Fibroblast of skin of left quadriceps (primary cell): ENCODE data around the gene RAB25.
"Not testable (repeated sequence)": the region's sequence is repeated elsewhere in the genome, so short reads cannot be mapped to it uniquely, and the experiment has no call there.

Experiments used
- DNase-seq, 2 experiments: peaks; one replicate each; pipeline ENCODE4 v3.0.0-alpha.2; 2013; ENCODE audit warnings: low read depth in 2 of 2

The RAB25 gene

GRCh38 chr1:156102633-156103511 is 41.9 kb downstream of the RAB25 start:
- DNase-seq, result peak in 1 of 2 experiments; percentile 68

GRCh38 chr1:156103521-156103947 is 42.6 kb downstream of the RAB25 start:
- no peak for DNase-seq

DNA sequence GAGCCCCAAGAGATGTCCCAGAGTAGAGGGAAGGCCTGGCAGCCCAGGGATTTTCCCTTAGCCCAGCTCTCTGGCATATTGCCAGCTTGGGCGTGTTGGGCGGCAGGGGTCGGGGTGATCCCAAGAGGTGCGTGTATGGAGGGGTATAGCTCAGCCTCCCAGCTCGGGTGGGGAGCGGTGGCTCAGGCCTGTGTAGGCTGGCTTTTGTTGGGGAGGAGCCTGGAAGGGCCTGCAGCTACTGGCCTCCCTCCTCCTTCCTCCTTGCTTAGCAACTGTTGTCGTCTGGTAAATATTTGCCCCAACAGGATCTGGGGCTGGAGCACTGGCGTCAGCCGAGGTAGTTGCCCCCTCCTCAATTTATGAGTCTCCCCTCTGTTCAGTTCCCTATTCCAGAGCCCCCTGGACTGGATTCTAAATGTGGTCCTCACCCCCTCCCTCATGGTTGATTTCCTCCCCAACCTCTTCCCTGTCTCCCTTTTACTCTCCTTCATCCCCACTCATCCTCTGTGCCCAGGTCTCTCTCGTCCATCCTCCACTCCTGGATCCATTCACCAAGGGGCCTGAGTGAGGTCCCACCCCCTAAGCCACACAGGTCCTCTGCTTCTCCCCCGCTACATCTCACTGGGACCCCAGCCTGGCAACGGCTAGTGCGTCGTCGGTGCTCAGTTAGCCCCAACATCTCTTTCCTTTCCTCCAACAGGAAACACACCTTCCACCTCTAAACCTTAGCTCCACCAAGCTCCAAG is 43.3 kb downstream of the RAB25 start:
- peak in 1 of 2 experiments; percentile 52 for DNase-seq

- DNase-seq, result peak in 1 of 2 experiments; percentile 55
These were observed 44.2 kb downstream of the RAB25 start for GRCh38 chr1:156104861-156105832.

DNA sequence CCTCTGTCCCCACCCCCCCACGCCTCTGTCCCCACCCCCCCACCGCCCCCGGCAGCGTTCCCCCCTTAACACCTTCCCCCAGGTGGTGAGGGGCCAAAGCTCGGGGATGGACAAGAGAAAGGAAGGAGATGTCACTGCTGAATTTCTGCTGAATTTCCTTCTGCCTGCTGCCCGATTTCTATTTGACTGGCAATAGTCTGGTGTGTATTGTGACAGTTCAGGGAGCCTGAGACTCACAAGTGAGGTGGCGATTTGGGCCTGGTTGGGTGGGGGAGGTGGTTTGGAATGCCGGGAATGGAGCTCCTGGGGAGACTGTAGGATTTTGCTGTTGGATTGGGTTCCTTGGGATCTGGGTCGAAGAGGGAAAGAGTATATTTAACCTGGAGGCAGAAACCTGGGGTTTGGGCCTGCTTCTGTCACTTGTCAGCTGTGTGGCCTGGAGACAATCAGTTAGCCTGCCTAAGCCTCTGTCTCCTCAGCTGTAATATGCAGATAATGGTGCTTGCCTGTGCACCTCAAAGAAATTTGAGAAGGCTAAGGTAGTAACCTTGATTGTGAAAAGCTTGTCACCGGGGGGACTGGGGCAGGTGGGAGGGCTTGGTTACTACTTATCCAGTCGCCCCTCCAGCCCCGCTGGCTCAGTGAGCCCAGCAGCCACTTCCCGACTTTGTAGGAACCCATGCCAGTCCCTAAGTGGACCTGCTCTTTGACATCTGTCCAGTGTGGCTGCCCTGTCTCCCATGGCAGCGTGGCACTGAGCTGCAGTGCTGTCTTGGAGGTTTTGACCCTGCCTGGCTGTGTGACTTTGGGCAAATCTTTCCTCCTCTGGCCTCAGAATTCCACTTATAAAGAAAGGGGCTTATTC is 45.9 kb downstream of the RAB25 start:
- no peak for DNase-seq

- no peak for DNase-seq
These were observed 47.1 kb downstream of the RAB25 start for GRCh38 chr1:156108057-156108456.

GRCh38 chr1:156108664-156109241 is 47.8 kb downstream of the RAB25 start:
- DNase-seq, result no peak

GRCh38 chr1:156110252-156110651 is 49.3 kb downstream of the RAB25 start:
- DNase-seq, result no peak

- no peak for DNase-seq
These were observed 50.5 kb downstream of the RAB25 start for GRCh38 chr1:156111355-156111962.

DNA sequence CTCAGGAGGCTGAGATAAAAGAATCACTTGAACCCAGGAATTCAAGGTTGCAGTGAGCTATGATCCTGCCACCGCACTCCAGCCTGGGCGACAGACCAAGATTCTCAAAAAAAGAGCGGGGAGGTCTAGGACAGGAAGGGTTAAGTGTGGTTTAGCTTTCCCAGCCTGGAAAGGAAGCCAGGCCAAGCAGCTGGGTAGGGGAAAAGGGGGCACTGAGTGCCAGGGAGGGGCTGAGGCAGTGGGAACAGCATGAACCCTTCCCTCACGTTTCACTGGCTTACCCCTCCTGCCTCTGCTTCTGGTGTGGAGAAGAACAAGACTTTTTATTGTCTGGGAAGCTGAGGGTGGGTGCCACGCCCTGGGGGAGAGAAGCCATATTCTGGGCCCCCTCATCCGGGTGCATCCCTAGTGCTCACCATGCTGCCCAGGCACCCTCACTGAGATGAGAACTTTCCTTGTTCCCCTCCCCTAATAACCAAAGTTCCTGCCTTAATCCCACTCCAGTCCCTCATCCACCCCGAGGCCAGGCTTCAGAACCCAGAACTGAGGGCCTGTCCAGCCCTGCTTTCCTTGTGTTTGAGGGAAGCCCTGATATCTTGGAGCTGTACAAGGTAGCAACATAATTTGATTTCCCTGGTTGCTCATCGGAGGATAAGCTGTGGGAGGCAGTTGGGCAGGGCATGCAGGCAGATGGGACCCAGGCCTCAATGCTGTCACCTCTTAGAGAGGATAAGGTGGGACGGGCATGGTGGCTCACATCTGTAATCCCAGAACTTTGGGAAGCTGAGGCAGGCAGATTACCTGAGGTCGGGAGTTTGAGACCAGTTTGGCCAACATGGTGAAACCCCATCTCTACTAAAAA is 51.5 kb downstream of the RAB25 start:
- DNase-seq, result no peak

DNA sequence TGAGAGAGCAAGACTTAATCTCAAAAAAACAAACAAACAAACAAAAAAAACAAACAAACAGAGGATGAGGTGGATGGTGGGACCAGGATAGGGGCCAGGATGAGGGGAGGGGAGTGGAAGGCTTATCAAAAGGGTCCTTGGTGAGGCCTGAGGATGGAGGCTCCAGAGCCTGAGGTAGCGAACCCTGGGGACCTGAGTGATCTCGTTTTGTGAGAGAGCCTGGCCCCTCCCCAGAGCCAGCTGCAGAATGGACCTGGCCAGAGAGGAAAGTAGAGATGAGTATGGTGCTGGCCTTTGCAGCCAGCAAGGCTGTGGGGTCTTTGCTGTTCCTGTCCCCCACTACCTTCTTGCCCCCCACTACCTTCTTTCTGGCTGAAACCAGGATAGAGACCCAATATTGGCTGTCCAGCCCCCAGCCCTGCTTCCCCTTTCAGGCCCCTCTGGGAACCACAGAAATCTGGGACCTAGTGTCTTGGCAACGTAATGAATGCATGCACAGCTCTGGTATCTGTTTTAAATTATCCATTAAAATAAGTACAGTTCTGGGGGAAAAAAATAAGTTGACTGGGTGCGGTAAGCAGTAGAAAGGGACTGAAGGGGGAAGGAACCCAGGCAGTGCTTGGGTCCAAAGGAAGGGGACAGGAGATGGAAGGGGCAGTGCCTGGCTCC is 52.5 kb downstream of the RAB25 start:
- DNase-seq, result peak in 1 of 2 experiments; percentile 68

DNA sequence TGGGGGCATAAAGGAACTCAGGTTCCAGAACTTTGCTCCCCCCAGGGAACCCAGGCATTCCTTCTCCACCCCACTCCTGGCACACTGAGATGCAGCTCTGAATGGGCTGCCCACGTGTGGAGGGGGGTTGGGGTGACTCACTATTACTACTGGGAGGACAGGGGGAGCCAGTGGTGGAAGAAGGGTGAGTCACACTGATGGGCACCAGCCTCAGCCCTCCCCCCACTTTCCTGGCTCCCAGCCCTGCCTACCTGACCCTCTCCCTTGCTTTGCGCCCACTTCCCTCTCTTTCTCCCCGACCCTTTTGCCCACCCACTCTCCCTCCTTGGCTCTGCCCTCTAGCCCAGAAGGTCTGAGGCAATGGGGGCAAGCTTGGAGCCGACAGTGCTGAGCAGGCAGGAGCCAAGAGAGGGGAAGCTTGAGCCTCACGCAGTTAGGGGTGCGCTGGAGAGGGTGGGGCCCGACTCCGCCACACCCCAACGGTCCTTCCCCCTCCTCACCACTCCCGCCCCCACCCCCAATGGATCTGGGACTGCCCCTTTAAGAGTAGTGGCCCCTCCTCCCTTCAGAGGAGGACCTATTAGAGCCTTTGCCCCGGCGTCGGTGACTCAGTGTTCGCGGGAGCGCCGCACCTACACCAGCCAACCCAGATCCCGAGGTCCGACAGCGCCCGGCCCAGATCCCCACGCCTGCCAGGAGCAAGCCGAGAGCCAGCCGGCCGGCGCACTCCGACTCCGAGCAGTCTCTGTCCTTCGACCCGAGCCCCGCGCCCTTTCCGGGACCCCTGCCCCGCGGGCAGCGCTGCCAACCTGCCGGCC is 53.4 kb downstream of the RAB25 start, which contains the start of gene LMNA:
Gene LMNA (plus strand): TSS at position 611 of the 818 bp plus-strand sequence. CDS start 208 bp downstream, outside the sequence.
- DNase-seq, result peak; percentile 94

DNA sequence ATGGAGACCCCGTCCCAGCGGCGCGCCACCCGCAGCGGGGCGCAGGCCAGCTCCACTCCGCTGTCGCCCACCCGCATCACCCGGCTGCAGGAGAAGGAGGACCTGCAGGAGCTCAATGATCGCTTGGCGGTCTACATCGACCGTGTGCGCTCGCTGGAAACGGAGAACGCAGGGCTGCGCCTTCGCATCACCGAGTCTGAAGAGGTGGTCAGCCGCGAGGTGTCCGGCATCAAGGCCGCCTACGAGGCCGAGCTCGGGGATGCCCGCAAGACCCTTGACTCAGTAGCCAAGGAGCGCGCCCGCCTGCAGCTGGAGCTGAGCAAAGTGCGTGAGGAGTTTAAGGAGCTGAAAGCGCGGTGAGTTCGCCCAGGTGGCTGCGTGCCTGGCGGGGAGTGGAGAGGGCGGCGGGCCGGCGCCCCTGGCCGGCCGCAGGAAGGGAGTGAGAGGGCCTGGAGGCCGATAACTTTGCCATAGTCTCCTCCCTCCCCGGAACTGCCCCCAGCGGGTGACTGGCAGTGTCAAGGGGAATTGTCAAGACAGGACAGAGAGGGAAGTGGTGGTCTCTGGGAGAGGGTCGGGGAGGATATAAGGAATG is 54.1 kb downstream of the RAB25 start:
- DNase-seq, result no peak

GRCh38 chr1:156115514-156116374 is 54.8 kb downstream of the RAB25 start:
- DNase-seq, result no peak

- DNase-seq, result not testable (repeated sequence)
These were observed 55.8 kb downstream of the RAB25 start for GRCh38 chr1:156116731-156117130.
